ENCODE measurements around the gene ELMOD3. TPM values are rescaled to one million over a fixed set of nuclear protein-coding genes. Genes with fewer than 3 reads are reported as not detected.

ELMOD3 gene
- total and polyA plus RNA-seq, 2 of the 8 experiments (the other 6 are each of a cell fraction or from before 2014, with no cell fraction given), result 8.5 to 10.2 TPM

GRCh38 chr2:85330839-85331636 is 23.5 kb upstream of the ELMOD3 start (continued):
- TF ChIP-seq CHD1 (IDR thresholded peaks at IDR 0.05; ENCODE audit: low read depth, low read length) (no peak), CTCF (IDR thresholded peaks at IDR 0.05; ENCODE audit: control extremely low read depth in 1 of 3, insufficient read depth in 1 of 3, low read depth in 1 of 3, low read length in 3 of 3) (no peak), YY1 (IDR thresholded peaks at IDR 0.05; ENCODE audit: low read depth, low read length) (no peak), CEBPB (IDR thresholded peaks at IDR 0.05; ENCODE audit: low read depth, low read length) (no peak), CHD7 (IDR thresholded peaks at IDR 0.05; ENCODE audit: insufficient replicate concordance, low read length) (no peak), TCF12 (IDR thresholded peaks at IDR 0.05; ENCODE audit: low read depth, low read length) (no peak), CBX8 (IDR thresholded peaks at IDR 0.05; ENCODE audit: borderline replicate concordance, low read depth, low read length) (no peak), BRCA1 (IDR thresholded peaks at IDR 0.05; ENCODE audit: low read depth, low read length) (no peak)

All from H1 (cell line).